ENCODE results near the gene MLN. TPM values are rescaled to one million over a fixed set of nuclear protein-coding genes. Genes with fewer than 3 reads are reported as not detected.

MLN gene
- total RNA-seq, 4 donors from 2014 or later: not detected

- Histone ChIP-seq H3K4me1 (no peaks in the 10 kb centered on the region), H3K4me3 (no peak overlapping the region), H3K27me3 (peaks cover 2% of the 10 kb centered on the region), H3K27ac (no peak overlapping the region), H3K36me3 (no peaks in the 10 kb centered on the region), H3K9me3 (no peaks in the 10 kb centered on the region)
- DNase-seq (ENCODE audit: low spot score in 2 of 2): no peak
- TF ChIP-seq EP300 (IDR thresholded peaks at IDR 0.05) (no peak), POLR2AphosphoS5 (IDR thresholded peaks at IDR 0.05) (no peak), CTCF (IDR thresholded peaks at IDR 0.05) (no peak), POLR2A (IDR thresholded peaks at IDR 0.05) (no peak)
- WGBS: 58% methylated on average over 2 of the region's 2 CpGs
These were observed 20.0 kb upstream of the MLN start for GRCh38 chr6:33823806-33824205.

DNA sequence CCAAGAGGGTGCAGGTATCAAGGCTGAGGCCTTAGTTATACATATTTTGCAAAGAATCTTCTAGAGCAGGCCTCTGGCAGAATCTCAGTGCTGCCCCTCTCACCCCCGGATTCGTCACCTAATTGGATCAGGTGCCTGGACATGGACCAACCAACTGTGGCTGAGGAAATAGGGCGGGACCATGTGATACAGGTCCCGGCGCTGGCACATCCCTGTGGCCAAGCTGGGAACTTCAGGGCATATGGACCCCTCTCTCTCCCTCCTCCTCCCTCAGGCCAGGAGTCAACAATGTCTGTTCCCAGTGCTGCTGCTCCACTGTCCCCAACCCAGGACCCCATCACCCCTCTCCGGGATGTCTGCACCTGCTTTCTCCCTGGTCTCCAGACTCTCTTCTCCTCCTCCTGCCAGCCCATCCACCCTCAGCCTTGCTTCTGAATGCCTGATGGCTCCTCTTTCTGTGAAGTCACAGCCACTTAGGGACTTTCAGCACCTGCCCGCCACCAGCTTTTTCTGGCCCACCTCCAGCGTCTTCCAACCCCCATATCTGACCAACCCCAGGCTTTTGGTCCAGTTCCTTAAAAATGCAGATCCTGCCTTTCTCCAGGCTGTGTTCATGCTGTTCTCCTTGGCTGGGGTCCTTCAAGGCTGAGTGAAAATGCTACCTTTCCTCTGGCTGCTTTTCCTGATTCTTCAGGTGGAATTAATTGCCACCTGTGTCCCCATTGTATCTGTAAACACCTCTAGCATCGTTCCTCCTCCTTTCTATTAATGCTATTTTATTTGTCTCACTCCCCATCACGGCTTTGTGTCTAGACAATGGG lies 19.0 kb upstream of the MLN start:
- no peaks in the 10 kb centered on the region for H3K27me3 ChIP-seq
- H3K27ac ChIP-seq: no peak overlapping the region
- H3K4me3 ChIP-seq: no peak overlapping the region
- WGBS: 56% methylated on average over 10 of the region's 10 CpGs
- no peak for TF ChIP-seq POLR2AphosphoS5 (IDR thresholded peaks at IDR 0.05)
- peak in 1 of 2 donors; percentile 25 for TF ChIP-seq CTCF (IDR thresholded peaks at IDR 0.05)
- H3K4me1 ChIP-seq: no peaks in the 10 kb centered on the region
- H3K36me3 ChIP-seq: no peaks in the 10 kb centered on the region
- no peak for DNase-seq (ENCODE audit: low spot score in 2 of 2)
- H3K9me3 ChIP-seq: no peaks in the 10 kb centered on the region

- Histone ChIP-seq H3K36me3 (no peaks in the 10 kb centered on the region), H3K4me1 (peaks cover 5% of the 10 kb centered on the region), H3K4me3 (no peak overlapping the region), H3K9me3 (no peaks in the 10 kb centered on the region), H3K27me3 (peaks cover 3% of the 10 kb centered on the region), H3K27ac (no peak overlapping the region)
- WGBS: 78% methylated on average over 6 of the region's 7 CpGs
- no peak for DNase-seq (ENCODE audit: low spot score in 2 of 2)
- no peak for TF ChIP-seq EP300 (IDR thresholded peaks at IDR 0.05)
- TF ChIP-seq POLR2A (IDR thresholded peaks at IDR 0.05): no peak
- no peak for TF ChIP-seq POLR2AphosphoS5 (IDR thresholded peaks at IDR 0.05)
- TF ChIP-seq CTCF (IDR thresholded peaks at IDR 0.05): no peak
These were observed 17.1 kb upstream of the MLN start for GRCh38 chr6:33820784-33821520.

- peaks cover 10% of the 10 kb centered on the region for H3K27me3 ChIP-seq
- no peak for TF ChIP-seq POLR2AphosphoS5 (IDR thresholded peaks at IDR 0.05)
- TF ChIP-seq EP300 (IDR thresholded peaks at IDR 0.05): no peak
- no peak for TF ChIP-seq POLR2A (IDR thresholded peaks at IDR 0.05)
- H3K9me3 ChIP-seq: no peaks in the 10 kb centered on the region
- 60% methylated on average over 10 of the region's 10 CpGs for WGBS
- no peak overlapping the region for H3K27ac ChIP-seq
- no peak overlapping the region for H3K4me3 ChIP-seq
- DNase-seq (ENCODE audit: low spot score in 2 of 2): no peak
- peaks cover 5% of the 10 kb centered on the region for H3K4me1 ChIP-seq
- no peaks in the 10 kb centered on the region for H3K36me3 ChIP-seq
These were observed 16.4 kb upstream of the MLN start for GRCh38 chr6:33820243-33820642.

DNA sequence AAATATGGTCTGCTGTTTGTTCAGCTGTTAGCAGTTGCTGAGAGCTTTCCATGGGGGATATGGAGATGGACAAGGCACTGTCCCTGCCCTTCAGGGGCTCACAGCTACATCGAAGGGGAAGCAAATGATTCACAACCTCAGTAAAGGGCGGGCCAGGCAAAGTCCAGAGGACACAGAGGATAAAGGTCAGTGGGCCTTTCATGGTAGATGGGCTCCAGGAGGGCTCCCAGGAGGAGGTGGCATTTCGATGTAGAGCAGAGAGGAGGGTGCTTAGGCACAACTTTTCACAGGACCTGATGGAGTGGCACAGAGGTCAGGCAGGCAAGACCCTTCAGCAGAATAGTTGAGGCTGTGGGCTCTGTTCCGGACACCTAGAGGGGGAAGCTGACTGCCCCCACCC lies 15.2 kb upstream of the MLN start:
- TF ChIP-seq POLR2A (IDR thresholded peaks at IDR 0.05) (no peak), EP300 (IDR thresholded peaks at IDR 0.05) (no peak), POLR2AphosphoS5 (IDR thresholded peaks at IDR 0.05) (no peak), CTCF (IDR thresholded peaks at IDR 0.05) (no peak)
- Histone ChIP-seq H3K36me3 (no peaks in the 10 kb centered on the region), H3K27me3 (peaks cover 22% of the 10 kb centered on the region), H3K27ac (no peak overlapping the region), H3K4me1 (peaks cover 5% of the 10 kb centered on the region), H3K9me3 (no peaks in the 10 kb centered on the region), H3K4me3 (no peak overlapping the region)
- no peak for DNase-seq (ENCODE audit: low spot score in 2 of 2)
- WGBS: 79% methylated on average over 4 of the region's 4 CpGs

All from suprapubic skin (tissue), 4 donors.